ENCODE results near the gene TRMT10A. TPM values are rescaled to one million over a fixed set of nuclear protein-coding genes. Genes with fewer than 3 reads are reported as not detected.

TRMT10A gene
- total RNA-seq, 1 donor from 2014 or later, result 4.2 TPM

- intact Hi-C loops (cut with micrococcal nuclease), result loop anchor here (10.0 kb wide), 1 partner anchor 140 kb away; no protein-coding TSS in a partner anchor
- Histone ChIP-seq H3K4me1 (no peaks in the 10 kb centered on the region), H3K27ac (replicated peaks) (no peak within 1 kb of the TSS), H3K36me3 (no peaks in the 10 kb centered on the region), H3K4me3 (no peak within 1 kb of the TSS), H3K9me3 (replicated peaks) (no peaks in the 10 kb centered on the region), H3K27me3 (ENCODE audit: low read depth) (peaks cover 24% of the 10 kb centered on the region)
- DNase-seq, result no peak
- TF ChIP-seq CTCF (IDR thresholded peaks at IDR 0.05; ENCODE audit: borderline replicate concordance), result no peak
These were observed 10.9 kb upstream of the TRMT10A start, which contains the start of gene MTTP for GRCh38 chr4:99574530-99575324. Gene MTTP, plus strand, starts transcription at chr4:99574824. Its CDS starts 86 bp downstream, at chr4:99574910.

GRCh38 chr4:99573735-99574368, 10.0 kb upstream of the TRMT10A start:
- H3K36me3 ChIP-seq, result no peaks in the 10 kb centered on the region
- H3K9me3 ChIP-seq (replicated peaks), result no peaks in the 10 kb centered on the region
- DNase-seq, result no peak
- peaks cover 18% of the 10 kb centered on the region for H3K27me3 ChIP-seq (ENCODE audit: low read depth)
- TF ChIP-seq CTCF (IDR thresholded peaks at IDR 0.05; ENCODE audit: borderline replicate concordance), result no peak
- H3K4me1 ChIP-seq, result no peaks in the 10 kb centered on the region
- H3K27ac ChIP-seq (replicated peaks), result no peak overlapping the region
- no peak overlapping the region for H3K4me3 ChIP-seq
- intact Hi-C loops (cut with micrococcal nuclease), result loop anchor here (10.0 kb wide), 1 partner anchor 141 kb away; no protein-coding TSS in a partner anchor

GRCh38 chr4:99572527-99573240, 8.8 kb upstream of the TRMT10A start:
- Histone ChIP-seq H3K4me3 (no peak overlapping the region), H3K27me3 (ENCODE audit: low read depth) (peaks cover 14% of the 10 kb centered on the region), H3K36me3 (no peaks in the 10 kb centered on the region), H3K4me1 (no peaks in the 10 kb centered on the region), H3K9me3 (replicated peaks) (no peaks in the 10 kb centered on the region), H3K27ac (replicated peaks) (no peak overlapping the region)
- intact Hi-C loops (cut with micrococcal nuclease), result loop anchor here (10.0 kb wide), 1 partner anchor 142 kb away; no protein-coding TSS in a partner anchor
- no peak for TF ChIP-seq CTCF (IDR thresholded peaks at IDR 0.05; ENCODE audit: borderline replicate concordance)
- DNase-seq, result no peak

- H3K27me3 ChIP-seq (ENCODE audit: low read depth), result peaks cover 14% of the 10 kb centered on the region
These were observed 8.0 kb upstream of the TRMT10A start for GRCh38 chr4:99571883-99572282.

More at GRCh38 chr4:99571883-99572282, 8.0 kb upstream of the TRMT10A start:
- intact Hi-C loops (cut with micrococcal nuclease), result loop anchor here (10.0 kb wide), 1 partner anchor 143 kb away; no protein-coding TSS in a partner anchor
- Histone ChIP-seq H3K4me3 (no peak overlapping the region), H3K9me3 (replicated peaks) (no peaks in the 10 kb centered on the region), H3K27ac (replicated peaks) (no peak overlapping the region), H3K36me3 (no peaks in the 10 kb centered on the region), H3K4me1 (no peaks in the 10 kb centered on the region)
- no peak for DNase-seq
- TF ChIP-seq CTCF (IDR thresholded peaks at IDR 0.05; ENCODE audit: borderline replicate concordance), result no peak
